Measurements from ENCODE around the gene VAT1L. TPM values are rescaled to one million over a fixed set of nuclear protein-coding genes. Genes with fewer than 3 reads are reported as not detected.

Gene VAT1L
- total RNA-seq, 1 experiment from 2014 or later: 33.8 TPM

DNA sequence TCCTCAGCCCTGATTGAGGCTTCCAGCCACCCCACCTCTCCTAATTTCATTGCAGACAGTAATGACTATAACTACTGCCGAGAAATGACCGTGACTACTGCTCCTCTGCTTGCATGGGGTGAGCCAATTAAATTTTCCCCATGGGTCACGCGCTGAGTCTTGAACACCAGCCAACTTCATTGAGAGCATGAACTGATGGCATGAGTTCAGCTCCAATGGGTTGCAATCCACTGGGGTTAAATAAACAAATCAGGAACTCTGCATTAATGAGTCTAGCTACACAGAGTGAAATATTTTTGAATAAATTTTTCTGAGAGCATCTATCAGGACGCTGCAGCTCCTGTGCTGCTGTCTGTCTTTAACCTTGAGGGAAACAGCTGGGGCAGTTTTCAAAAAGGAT is 172.4 kb downstream of the VAT1L start:
- H2BK120ac ChIP-seq (ENCODE audit: low read depth, low read length, poor library complexity, severe bottlenecking): no peak overlapping the region
- H3K4me2 ChIP-seq (ENCODE audit: insufficient read depth, insufficient read length, low read length): no peak overlapping the region
- peaks cover 6 to 20% of the 10 kb centered on the region in 2 experiments; a peak in 4 of 5 replicates for H3K9me3 Mint-ChIP-seq
- no peak overlapping the region for H3K23ac ChIP-seq (ENCODE audit: insufficient read length, low read depth, low read length)
- TF ChIP-seq, protein P1, sequence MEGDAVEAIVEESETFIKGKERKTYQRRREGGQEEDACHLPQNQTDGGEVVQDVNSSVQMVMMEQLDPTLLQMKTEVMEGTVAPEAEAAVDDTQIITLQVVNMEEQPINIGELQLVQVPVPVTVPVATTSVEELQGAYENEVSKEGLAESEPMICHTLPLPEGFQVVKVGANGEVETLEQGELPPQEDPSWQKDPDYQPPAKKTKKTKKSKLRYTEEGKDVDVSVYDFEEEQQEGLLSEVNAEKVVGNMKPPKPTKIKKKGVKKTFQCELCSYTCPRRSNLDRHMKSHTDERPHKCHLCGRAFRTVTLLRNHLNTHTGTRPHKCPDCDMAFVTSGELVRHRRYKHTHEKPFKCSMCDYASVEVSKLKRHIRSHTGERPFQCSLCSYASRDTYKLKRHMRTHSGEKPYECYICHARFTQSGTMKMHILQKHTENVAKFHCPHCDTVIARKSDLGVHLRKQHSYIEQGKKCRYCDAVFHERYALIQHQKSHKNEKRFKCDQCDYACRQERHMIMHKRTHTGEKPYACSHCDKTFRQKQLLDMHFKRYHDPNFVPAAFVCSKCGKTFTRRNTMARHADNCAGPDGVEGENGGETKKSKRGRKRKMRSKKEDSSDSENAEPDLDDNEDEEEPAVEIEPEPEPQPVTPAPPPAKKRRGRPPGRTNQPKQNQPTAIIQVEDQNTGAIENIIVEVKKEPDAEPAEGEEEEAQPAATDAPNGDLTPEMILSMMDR (conservative IDR thresholded peaks at IDR 0.05): no peak
- H3K9me3 ChIP-seq (ENCODE audit: control insufficient read depth, low read depth, low read length): no peaks in the 10 kb centered on the region
- H2BK5ac ChIP-seq (ENCODE audit: insufficient read length, low read length): no peak overlapping the region
- no peak overlapping the region for H3K18ac ChIP-seq (ENCODE audit: insufficient read length, low read depth, low read length)
- H3K4ac ChIP-seq (ENCODE audit: low read depth, low read length): no peak overlapping the region
- no peak overlapping the region for H4K5ac ChIP-seq (ENCODE audit: insufficient read length, low read depth, low read length)
- H3K27me3 ChIP-seq (ENCODE audit: insufficient read depth, low read length): peaks cover 7% of the 10 kb centered on the region; the same call in 1 of the 2 replicates
- peaks cover 19% of the 10 kb centered on the region; the same call in 1 of the 2 replicates for H3K4me1 ChIP-seq (ENCODE audit: insufficient read depth, low read length)
- H2BK12ac ChIP-seq (ENCODE audit: insufficient read length, low read depth, low read length): no peak overlapping the region
- no peak overlapping the region for H3K9ac ChIP-seq (ENCODE audit: extremely low read depth, insufficient read length, low read length)
- H3K27me3 Mint-ChIP-seq (ENCODE audit: low read depth): peaks cover 60% of the 10 kb centered on the region
- H2AFZ ChIP-seq (ENCODE audit: low read length): no peak overlapping the region
- no peak overlapping the region for H3K27ac Mint-ChIP-seq
- no peak overlapping the region for H4K8ac ChIP-seq (replicated peaks; ENCODE audit: insufficient read length, low read depth, low read length)
- DNase-seq: no peak
- no peak overlapping the region for H3T11ph ChIP-seq (ENCODE audit: low read length)
- no peak overlapping the region for H2BK20ac ChIP-seq (ENCODE audit: low read depth, low read length, poor library complexity, severe bottlenecking)
- no peaks in the 10 kb centered on the region for H4K20me1 ChIP-seq (ENCODE audit: control insufficient read depth, insufficient read depth, insufficient read length)
- H3K79me1 ChIP-seq (ENCODE audit: insufficient read depth, low read depth, low read length, poor library complexity, severe bottlenecking): no peaks in the 10 kb centered on the region
- peaks cover 38 to 47% of the 10 kb centered on the region in 2 experiments for H3K4me1 Mint-ChIP-seq
- H3K36me3 Mint-ChIP-seq (ENCODE audit: insufficient read depth in 1 of 3, low read depth in 3 of 3): peaks cover 30 to 35% (median 35%) of the 10 kb centered on the region in 3 experiments
- H3K23me2 ChIP-seq (ENCODE audit: insufficient read length, low read depth, low read length, poor library complexity, severe bottlenecking): no peaks in the 10 kb centered on the region
- H3K56ac ChIP-seq (ENCODE audit: insufficient read length, low read depth, low read length): no peak overlapping the region
- H3K79me2 ChIP-seq (ENCODE audit: insufficient read depth, low read length): no peaks in the 10 kb centered on the region
- no CpG with 5 or more reads among the region's 5 CpGs for WGBS (ENCODE audit: extremely low coverage, insufficient read length, low lambda C conversion rate)
- H3K27ac ChIP-seq (ENCODE audit: insufficient read length, low read depth, low read length): no peak overlapping the region
- H3K4me3 Mint-ChIP-seq: no peak overlapping the region
- H2BK15ac ChIP-seq (ENCODE audit: low read depth, low read length): no peak overlapping the region
- H2AK5ac ChIP-seq (ENCODE audit: insufficient read length, low read length): no peak overlapping the region
- H4K91ac ChIP-seq (ENCODE audit: insufficient read length, low read depth, low read length): no peak overlapping the region
- no peak overlapping the region for H3K14ac ChIP-seq (ENCODE audit: insufficient read depth, low read length)

Measured in H9 (cell line).